SK-N-SH treated with all-trans-retinoic acid at 6 μM for 48 hours (cell line): Measurements from ENCODE around the gene EMILIN2.

ENCODE experiments used
- ARNTL ChIP-seq: fragments of 450-650 bp; formaldehyde crosslinking; IDR thresholded peaks from 2 replicates; pipeline ENCODE4 v1.5.0; 2020; ENCODE audit warnings: low read depth, mild to moderate bottlenecking, moderate library complexity, borderline replicate concordance
- GLIS3 ChIP-seq: fragments of 250-450 bp; sonication (Bioruptor Pico); IDR thresholded peaks from 2 replicates; pipeline ENCODE4 v1.5.0; 2020; ENCODE audit warnings: mild to moderate bottlenecking, moderate library complexity
- ISL1 ChIP-seq: fragments of 250-450 bp; sonication (Bioruptor Pico); IDR thresholded peaks from 2 replicates; pipeline ENCODE4 v2.1.2; 2022; ENCODE audit warnings: mild to moderate bottlenecking, moderate library complexity
- RARB ChIP-seq: fragments of 250-450 bp; sonication (Bioruptor Pico); IDR thresholded peaks from 2 replicates; pipeline ENCODE4 v1.8.0; 2021; ENCODE audit warnings: mild to moderate bottlenecking, moderate library complexity
- SNAI2 ChIP-seq: fragments of 250-450 bp; sonication (Bioruptor Pico); IDR thresholded peaks from 2 replicates; pipeline ENCODE4 v1.5.0; 2020; ENCODE audit warnings: mild to moderate bottlenecking, moderate library complexity

DNA sequence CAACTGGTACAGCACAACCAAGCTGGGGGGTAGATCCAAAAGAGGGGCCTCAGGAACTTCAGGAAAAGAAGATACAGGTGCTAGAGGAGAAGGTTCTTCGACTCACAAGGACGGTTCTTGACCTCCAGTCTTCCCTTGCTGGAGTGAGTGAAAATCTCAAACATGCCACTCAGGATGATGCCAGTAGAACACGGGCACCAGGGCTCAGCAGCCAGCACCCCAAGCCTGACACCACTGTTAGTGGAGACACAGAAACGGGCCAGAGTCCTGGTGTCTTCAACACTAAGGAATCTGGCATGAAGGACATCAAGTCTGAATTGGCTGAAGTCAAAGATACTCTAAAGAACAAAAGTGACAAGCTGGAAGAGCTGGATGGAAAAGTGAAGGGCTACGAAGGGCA, 43.8 kb downstream of the EMILIN2 start:
- TF ChIP-seq GLIS3 (CRISPR knock-in tag): no peak
- TF ChIP-seq ARNTL (CRISPR knock-in tag): no peak
- TF ChIP-seq SNAI2 (CRISPR knock-in tag): no peak
- no peak for TF ChIP-seq RARB (CRISPR knock-in tag)
- no peak for TF ChIP-seq ISL1
